Stimulated activated CD8-positive, alpha-beta memory T cell treated with anti-CD3 and anti-CD28 coated beads, Interleukin-15, amount 100 ng/mL, for 48 hours (primary cell): ENCODE data around the gene TMCC3.

Experiments used
- DNase-seq, 2 donors: peaks; one replicate each; pipeline ENCODE4 v3.0.0-alpha.2; 2020; ENCODE audit warnings: low read depth in 2 of 2

The TMCC3 gene

GRCh38 chr12:94532490-94533422 is 117.6 kb downstream of the TMCC3 start:
- DNase-seq: peak; percentile 30 to 48

- DNase-seq: no peak
These were observed 119.1 kb downstream of the TMCC3 start for GRCh38 chr12:94531196-94531720.

- DNase-seq: no peak
These were observed 124.4 kb downstream of the TMCC3 start for GRCh38 chr12:94525951-94526350.
